ENCODE measurements around the gene ZNF658.
"Not testable (repeated sequence)": the region's sequence is repeated elsewhere in the genome, so short reads cannot be mapped to it uniquely, and the experiment has no call there.

- not testable (repeated sequence) for TF ChIP-seq CTCF (conservative IDR thresholded peaks at IDR 0.05; ENCODE audit: low read depth, low read length); EZH2phosphoT487 (IDR thresholded peaks at IDR 0.05; ENCODE audit: borderline replicate concordance, low read length); EZH2 (IDR thresholded peaks at IDR 0.05; ENCODE audit: low read length, unreplicated experiment)
Observed at GRCh38 chr9:66900490-66901131, at the start of gene ZNF658.
